Peyer's patch (tissue), 4 donors: ENCODE data around the gene MEA1.

Experiments used
- CTCF ChIP-seq, 6 experiments: fragments of 450-650 bp in 4 of 6; fragments of 200-600 bp in 2 of 6; sonication (generic) in 1 of 6; IDR thresholded peaks; one replicate each; pipeline ENCODE4 v1.5.1; 2017 to 2019; ENCODE audit warnings: antibody characterized with exemption in 6 of 6, mild to moderate bottlenecking in 3 of 6, moderate library complexity in 1 of 6
- POLR2A ChIP-seq, 2 donors: fragments of 450-650 bp; IDR thresholded peaks; one replicate each; pipeline ENCODE4 v1.5.1; 2017; ENCODE audit warnings: antibody characterized with exemption in 2 of 2, mild to moderate bottlenecking in 2 of 2, moderate library complexity in 2 of 2

- TF ChIP-seq CTCF (IDR thresholded peaks at IDR 0.05) = no peak
- no peak for TF ChIP-seq POLR2A (IDR thresholded peaks at IDR 0.05)
These were observed 24.0 kb upstream of the MEA1 start for GRCh38 chr6:43037706-43038105.
